GM13976 (cell line): Measurements from ENCODE around the gene CDH12.
"Not testable (repeated sequence)": the region's sequence is repeated elsewhere in the genome, so short reads cannot be mapped to it uniquely, and the experiment has no call there.

Experiments used
- DNase-seq: peaks from one replicate; pipeline ENCODE4 v3.0.0; 2012; ENCODE audit warnings: low spot score
- in situ Hi-C: fragments of 300-500 bp; cut with MboI; formaldehyde crosslinking; loops from one replicate; pipeline ENCODE4 v1.12.0; 2022; ENCODE audit warnings: low sequenced_read_pairs, mixed read lengths, inconsistent platforms; ENCODE audit not compliant: unreplicated experiment
- TF ChIP-seq, protein P1 (sequence below): IDR thresholded peaks from 2 replicates; pipeline ENCODE4 v1.5.1; 2012; ENCODE audit warnings: borderline replicate concordance, mild to moderate bottlenecking; ENCODE audit not compliant: insufficient read depth; ENCODE audit errors: extremely low read depth, missing control alignments, control extremely low read depth

CDH12 gene

DNA sequence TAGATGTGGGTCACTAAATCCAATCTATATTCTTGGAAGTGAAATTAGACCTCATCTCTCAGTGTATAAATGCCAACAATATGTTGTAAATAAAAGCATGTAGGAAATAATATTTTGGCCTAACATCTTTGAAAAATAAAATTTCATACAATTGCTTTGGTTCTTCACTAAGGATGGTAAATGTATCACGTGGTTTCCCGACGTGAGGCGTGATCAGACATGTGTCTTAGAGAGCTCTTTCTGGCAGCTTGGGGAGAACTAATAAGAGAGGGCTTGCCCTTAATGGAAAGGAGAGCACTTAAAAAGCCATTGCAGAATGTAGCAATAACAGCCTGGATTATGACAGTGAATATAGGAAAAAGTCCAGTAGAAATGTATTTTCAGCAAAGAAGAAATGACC is 602.6 kb downstream of the CDH12 start:
- no peak for DNase-seq
- in situ Hi-C loops, result no loop called here
- TF ChIP-seq, protein P1, sequence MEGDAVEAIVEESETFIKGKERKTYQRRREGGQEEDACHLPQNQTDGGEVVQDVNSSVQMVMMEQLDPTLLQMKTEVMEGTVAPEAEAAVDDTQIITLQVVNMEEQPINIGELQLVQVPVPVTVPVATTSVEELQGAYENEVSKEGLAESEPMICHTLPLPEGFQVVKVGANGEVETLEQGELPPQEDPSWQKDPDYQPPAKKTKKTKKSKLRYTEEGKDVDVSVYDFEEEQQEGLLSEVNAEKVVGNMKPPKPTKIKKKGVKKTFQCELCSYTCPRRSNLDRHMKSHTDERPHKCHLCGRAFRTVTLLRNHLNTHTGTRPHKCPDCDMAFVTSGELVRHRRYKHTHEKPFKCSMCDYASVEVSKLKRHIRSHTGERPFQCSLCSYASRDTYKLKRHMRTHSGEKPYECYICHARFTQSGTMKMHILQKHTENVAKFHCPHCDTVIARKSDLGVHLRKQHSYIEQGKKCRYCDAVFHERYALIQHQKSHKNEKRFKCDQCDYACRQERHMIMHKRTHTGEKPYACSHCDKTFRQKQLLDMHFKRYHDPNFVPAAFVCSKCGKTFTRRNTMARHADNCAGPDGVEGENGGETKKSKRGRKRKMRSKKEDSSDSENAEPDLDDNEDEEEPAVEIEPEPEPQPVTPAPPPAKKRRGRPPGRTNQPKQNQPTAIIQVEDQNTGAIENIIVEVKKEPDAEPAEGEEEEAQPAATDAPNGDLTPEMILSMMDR, result no peak

DNA sequence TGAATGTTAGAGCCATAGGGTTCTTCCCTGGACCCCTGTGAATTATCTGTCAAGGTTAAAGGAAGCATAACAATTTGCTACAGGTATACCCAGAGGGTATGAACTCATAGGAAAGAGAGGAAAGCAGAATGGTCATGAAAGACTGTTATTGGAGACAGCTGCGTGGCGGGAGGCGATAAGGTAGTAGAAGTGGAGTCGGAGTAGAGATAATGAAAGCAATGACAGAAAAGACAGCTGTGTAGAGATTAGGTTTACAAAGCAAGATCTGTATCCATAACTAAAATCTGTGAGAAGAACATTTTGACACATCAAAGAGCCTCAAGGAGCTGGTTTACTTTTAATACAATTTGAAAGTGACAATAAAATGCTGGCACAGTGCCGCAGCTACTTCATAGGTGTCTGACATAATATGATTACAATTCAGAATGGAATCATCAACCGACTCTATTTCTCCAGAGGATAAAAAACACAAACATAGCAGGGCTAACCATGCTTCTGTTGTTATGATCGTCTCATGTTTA is 603.9 kb downstream of the CDH12 start:
- TF ChIP-seq, protein P1, result no peak
- in situ Hi-C loops, result no loop called here
- no peak for DNase-seq

DNA sequence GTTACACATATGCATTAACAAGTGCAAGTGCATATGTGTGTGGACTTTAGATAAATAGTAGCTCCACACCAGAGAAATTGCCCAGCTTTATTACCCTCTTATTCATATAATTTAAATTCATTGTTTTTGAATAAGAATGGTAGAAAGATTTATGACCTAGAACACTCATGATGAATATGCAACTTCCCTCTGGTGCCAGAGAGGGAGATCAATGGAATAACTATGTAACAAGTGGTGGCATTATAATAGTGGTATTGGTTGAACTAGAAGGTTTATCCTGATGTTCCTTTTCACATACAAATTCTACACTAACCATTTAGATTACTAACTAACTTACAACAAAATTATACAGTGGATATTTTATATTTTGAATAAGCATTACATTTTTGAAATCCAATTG is 607.4 kb downstream of the CDH12 start:
- in situ Hi-C loops, result no loop called here
- no peak for DNase-seq
- TF ChIP-seq, protein P1, result no peak

DNA sequence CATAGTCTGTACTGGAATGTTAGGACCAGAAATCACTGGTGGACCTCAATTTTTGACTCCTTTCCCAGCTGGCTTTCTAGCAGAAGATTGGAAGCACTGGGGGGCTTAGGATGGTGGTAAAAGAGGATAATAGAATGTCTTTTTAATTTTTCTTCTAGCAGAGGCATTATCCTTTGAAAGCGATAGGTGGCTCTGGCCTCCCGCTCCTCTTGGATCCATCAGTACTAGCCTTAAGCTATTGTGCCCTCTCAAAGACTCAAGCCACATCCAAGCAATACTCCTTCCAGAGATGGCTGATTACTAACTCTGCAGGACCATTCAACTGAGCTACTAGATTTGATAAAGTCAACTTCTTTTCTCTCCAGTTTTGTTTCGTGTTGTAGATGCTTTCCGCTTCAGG is 610.6 kb downstream of the CDH12 start:
- in situ Hi-C loops, result no loop called here
- DNase-seq, result no peak
- TF ChIP-seq, protein P1, result no peak

DNA sequence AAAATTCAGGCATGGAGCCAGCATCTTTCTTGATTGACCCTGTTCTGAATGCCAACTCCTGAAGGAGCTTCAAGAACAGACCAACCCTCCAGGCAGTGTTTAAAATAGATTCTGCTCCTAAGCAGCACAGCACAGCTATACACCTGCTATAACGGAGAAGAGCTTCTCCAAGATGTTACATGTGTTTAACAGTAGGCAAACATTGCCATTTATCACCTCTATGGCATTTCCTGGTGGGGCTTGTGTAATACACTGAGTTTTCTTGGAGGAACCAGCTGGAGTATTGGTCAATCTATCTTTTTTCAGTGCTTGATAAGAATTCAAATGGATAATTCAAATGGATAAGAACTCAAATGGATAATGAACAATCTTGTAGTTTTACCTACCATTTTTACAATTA is 615.1 kb downstream of the CDH12 start:
- no peak for DNase-seq
- in situ Hi-C loops, result no loop called here
- TF ChIP-seq, protein P1, result no peak

DNA sequence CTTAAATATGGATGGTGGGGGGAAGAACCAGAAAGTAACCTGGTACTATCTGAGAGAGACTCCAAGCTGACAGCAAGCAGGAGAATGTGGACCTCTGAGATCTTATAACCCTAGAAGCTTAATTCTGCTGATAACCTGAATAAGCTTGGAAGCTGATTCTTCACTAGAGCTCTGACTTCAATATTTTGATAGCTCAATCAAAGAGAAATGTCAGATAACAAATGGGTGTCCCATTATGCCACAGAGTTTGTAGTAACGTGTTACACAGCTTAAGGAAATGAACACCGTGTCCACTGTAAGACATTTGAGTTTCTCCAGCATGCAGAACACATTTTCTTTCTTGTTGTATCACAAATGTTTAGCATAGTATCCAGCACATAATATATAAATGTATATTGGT is 626.7 kb downstream of the CDH12 start:
- TF ChIP-seq, protein P1, result no peak
- in situ Hi-C loops, result no loop called here
- no peak for DNase-seq

DNA sequence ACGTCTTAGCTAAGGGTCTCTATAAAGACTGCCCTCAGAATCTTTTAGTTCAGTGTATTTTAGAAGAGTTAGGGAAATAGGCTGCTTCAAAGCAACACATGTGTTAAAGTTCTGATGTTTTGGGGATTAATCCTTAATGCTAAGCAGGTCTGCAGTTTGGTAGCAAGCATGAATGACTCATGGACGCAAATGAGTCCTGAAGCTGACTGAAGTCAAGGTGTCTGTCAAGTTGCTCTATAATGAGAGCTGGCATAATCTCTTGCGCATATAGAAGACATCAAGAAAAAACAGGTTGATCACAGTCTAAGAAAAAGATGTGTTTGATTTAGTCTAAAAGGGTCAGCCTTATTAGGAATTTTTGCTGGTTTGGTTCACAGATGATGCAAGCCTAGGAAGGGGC is 630.1 kb downstream of the CDH12 start:
- TF ChIP-seq, protein P1, result no peak
- in situ Hi-C loops, result no loop called here
- DNase-seq, result no peak

DNA sequence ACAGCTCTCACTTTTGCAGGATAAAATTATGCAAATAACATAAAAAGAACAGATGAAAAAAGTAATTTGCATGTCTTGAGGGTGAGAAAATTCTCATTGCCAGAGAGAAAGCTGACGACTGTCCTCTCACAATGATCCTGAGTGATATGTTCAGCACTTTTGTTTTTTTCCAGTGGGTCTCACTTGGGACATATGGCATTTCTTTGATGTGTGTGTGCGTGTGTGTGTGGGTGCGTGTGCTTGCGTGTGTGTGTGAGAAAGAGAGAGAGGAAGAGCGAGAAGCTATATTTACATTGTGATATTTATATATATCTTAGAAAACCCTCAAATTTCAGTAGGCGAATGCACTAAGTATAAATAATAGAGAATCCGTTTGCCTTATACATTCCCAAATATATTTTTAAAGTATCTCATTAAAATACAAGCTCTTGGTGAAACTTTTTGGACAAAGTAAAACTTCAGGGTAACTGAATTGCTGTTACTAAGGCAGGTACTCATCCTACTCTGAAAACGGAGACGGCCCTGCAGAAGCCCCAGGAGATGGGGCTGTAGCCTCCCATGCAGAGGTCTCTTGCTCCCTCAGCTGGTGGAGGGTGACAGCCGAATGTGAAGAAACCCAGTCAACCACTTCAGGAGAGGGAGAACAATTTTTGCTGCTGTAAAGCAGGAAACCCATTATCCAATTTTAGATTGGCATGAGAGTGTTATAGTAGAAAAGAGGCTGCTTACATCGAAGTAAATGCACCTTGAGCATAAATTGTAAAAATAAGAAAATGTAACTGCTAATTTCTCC is 639.2 kb downstream of the CDH12 start:
- DNase-seq, in situ Hi-C loops: not testable (repeated sequence)

DNA sequence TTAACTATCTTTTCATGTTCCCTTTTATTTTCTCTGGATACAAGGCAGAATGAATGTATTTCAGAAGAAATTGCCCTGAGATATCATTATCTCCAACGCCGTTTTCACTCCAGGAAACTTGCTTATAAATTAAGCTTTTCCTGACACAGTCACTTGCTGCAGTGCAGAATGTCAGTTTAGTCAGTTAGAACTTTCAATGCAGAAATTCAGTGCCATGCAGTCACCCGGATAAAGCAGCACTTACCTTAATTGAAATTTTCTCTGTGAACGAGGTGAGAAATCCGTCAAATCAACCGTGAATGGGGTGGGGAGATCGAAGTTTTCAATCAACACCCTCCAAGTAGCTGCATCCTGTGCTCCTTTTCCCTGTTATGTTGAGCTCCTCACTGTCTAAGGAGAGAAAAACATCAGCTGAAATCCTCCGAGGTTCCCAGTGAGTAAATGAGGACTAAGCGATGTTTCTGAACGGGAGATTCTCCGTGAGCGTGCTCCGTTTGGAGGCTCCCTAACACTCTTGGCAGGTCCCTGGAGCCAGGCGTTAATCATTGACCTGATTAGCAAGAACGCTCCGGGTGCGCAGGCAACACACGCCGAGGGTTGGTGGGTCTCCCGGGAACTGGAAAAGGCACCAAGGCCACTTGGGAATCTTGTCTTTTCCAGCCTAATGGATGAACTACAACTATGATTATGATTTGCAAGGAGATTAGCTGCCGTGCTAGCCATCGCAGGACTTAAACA is 640.7 kb downstream of the CDH12 start:
- in situ Hi-C loops, result not testable (repeated sequence)

DNA sequence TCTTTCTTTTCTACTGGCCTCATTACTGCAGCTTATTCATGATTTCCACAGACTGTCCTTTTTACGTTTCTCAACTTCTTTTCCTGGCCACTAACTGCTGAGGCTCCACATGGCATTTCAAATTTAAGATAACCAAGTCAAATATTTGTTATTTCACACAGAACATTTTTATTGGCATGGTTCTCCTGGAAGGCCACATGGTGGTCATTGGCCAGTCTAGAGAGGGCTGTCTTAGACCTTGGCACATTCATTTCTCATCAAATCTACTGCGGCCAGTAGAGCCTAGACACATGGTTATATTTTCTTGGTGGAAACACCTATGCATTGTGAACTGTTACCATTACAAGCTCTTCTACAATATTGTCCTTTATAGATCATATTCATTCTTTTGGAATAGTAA is 644.7 kb downstream of the CDH12 start:
- DNase-seq, in situ Hi-C loops: not testable (repeated sequence)

More for the DNA sequence above, 640.7 kb downstream of the CDH12 start:
- DNase-seq, result not testable (repeated sequence)
